H1 (cell line): ENCODE data around the gene CACNA2D1. TPM values are rescaled to one million over a fixed set of nuclear protein-coding genes. Genes with fewer than 3 reads are reported as not detected.

Source experiments
- CTCF ChIA-PET: fragments of 300-600 bp; sonication (Branson Sonifier 250); formaldehyde crosslinking; loops from one replicate; lab custom pipeline; 2021; ENCODE audit not compliant: partially characterized antibody; lab: Charles Lee
- POLR2A ChIA-PET: fragments of 300-600 bp; sonication (Branson Sonifier 250); formaldehyde crosslinking; loops from one replicate; lab custom pipeline; 2021; ENCODE audit warnings: inconsistent platforms; ENCODE audit not compliant: partially characterized antibody; lab: Charles Lee
- DNase-seq, 2 experiments: peaks; one replicate each; pipeline versions ENCODE4 v3.0.0 to v3.0.0-alpha.2; 2010 to 2022; ENCODE audit warnings: low spot score in 2 of 2, low read depth in 1 of 2, mixed read lengths in 1 of 2
- FAIRE-seq: peaks from 2 replicates; lab custom pipeline; 2011; peaks lifted over from hg19 to GRCh38; lab: Jason Lieb, UNC
- H2AFZ ChIP-seq: 2 replicates; pipeline ENCODE4 v1.8.1; 2012; ENCODE audit warnings: low read length, inconsistent platforms
- H2AK5ac ChIP-seq: 2 replicates; pipeline ENCODE4 v1.6.1; 2013; ENCODE audit warnings: low read depth, low read length
- H2BK120ac ChIP-seq: replicated peaks from 2 replicates; pipeline ENCODE3; 2013; ENCODE audit warnings: low read depth, low read length, inconsistent platforms
- H2BK12ac ChIP-seq: 2 replicates; pipeline ENCODE4 v1.6.1; 2013; ENCODE audit warnings: low read depth, low read length
- H2BK15ac ChIP-seq: 2 replicates; pipeline ENCODE4 v1.6.1; 2013; ENCODE audit warnings: low read length
- H2BK20ac ChIP-seq: 2 replicates; pipeline ENCODE4 v1.6.1; 2013; ENCODE audit warnings: low read length
- H2BK5ac ChIP-seq: 2 replicates; pipeline ENCODE4 v1.6.1; 2013; ENCODE audit warnings: low read depth, low read length
- H3K14ac ChIP-seq: 2 replicates; pipeline ENCODE4 v1.6.1; 2013; ENCODE audit warnings: inconsistent platforms; ENCODE audit not compliant: insufficient read length
- H3K18ac ChIP-seq: 2 replicates; pipeline ENCODE4 v1.6.1; 2013; ENCODE audit warnings: low read length; ENCODE audit errors: extremely low read depth
- H3K23ac ChIP-seq: 2 replicates; pipeline ENCODE4 v1.6.1; 2013; ENCODE audit warnings: inconsistent platforms; ENCODE audit not compliant: insufficient read length
- H3K23me2 ChIP-seq: 2 replicates; pipeline ENCODE4 v1.6.1; 2013; ENCODE audit warnings: low read depth, low read length
- H3K27ac ChIP-seq: 2 replicates; pipeline ENCODE4 v1.6.1; 2011; ENCODE audit warnings: low read depth, low read length, inconsistent platforms
- H3K27me3 ChIP-seq, 4 experiments: replicated peaks in 1 of 4; 1 replicate in 1 of 4; 2 replicates in 3 of 4; pipeline versions ENCODE4 v1.6.1 to v1.8.1; 2011 to 2013; ENCODE audit warnings: low read length in 3 of 4, mild to moderate bottlenecking in 3 of 4, inconsistent platforms in 2 of 4, mixed read lengths in 2 of 4, moderate library complexity in 1 of 4; ENCODE audit not compliant: control insufficient read depth in 3 of 4, insufficient read depth in 3 of 4; ENCODE audit errors: extremely low read depth in 1 of 4
- H3K36me3 ChIP-seq, 4 experiments: 2 replicates each; pipeline versions ENCODE4 v1.6.1 to v1.8.1; 2011 to 2013; ENCODE audit warnings: mild to moderate bottlenecking in 4 of 4, low read length in 3 of 4, moderate library complexity in 2 of 4, control low read depth in 1 of 4, inconsistent platforms in 1 of 4; ENCODE audit not compliant: insufficient read depth in 4 of 4, control insufficient read depth in 2 of 4
- H3K4ac ChIP-seq: replicated peaks from 2 replicates; pipeline ENCODE3; 2013; ENCODE audit warnings: low read length, low read depth, mixed read lengths, inconsistent platforms; ENCODE audit not compliant: insufficient read length
- H3K4me1 ChIP-seq, 4 experiments: replicated peaks in 1 of 4; 1 replicate in 1 of 4; 2 replicates in 3 of 4; pipeline versions ENCODE4 v1.6.1 to v1.8.1; 2011 to 2013; ENCODE audit warnings: low read length in 3 of 4, inconsistent platforms in 2 of 4, mixed read lengths in 1 of 4; ENCODE audit not compliant: insufficient read depth in 4 of 4, control insufficient read depth in 3 of 4
- H3K4me2 ChIP-seq, 2 experiments: 2 replicates each; pipeline versions ENCODE4 v1.6.1 to v1.8.1; 2011 to 2013; ENCODE audit warnings: low read depth in 2 of 2, low read length in 2 of 2, control low read depth in 1 of 2, inconsistent platforms in 1 of 2, mild to moderate bottlenecking in 1 of 2; ENCODE audit not compliant: insufficient read depth in 1 of 2
- H3K4me3 ChIP-seq, 4 experiments: fragments of 200-600, 300-600 bp in 1 of 4; sonication (generic), shearing (Covaris generic), sonication (Bioruptor Twin) in 1 of 4; 2 replicates each; pipeline versions ENCODE4 v1.5.1 to v1.8.1; 2011 to 2016; ENCODE audit warnings: low read length in 4 of 4, low read depth in 3 of 4, control low read depth in 2 of 4, inconsistent platforms in 2 of 4, mild to moderate bottlenecking in 2 of 4, mixed read lengths in 1 of 4, moderate library complexity in 1 of 4; ENCODE audit not compliant: insufficient read depth in 2 of 4; ENCODE audit errors: extremely low read depth in 1 of 4
- H3K56ac ChIP-seq: replicated peaks from 2 replicates; pipeline ENCODE3; 2013; ENCODE audit warnings: low read depth, mild to moderate bottlenecking, mixed read lengths, low read length, inconsistent platforms; ENCODE audit not compliant: insufficient read length
- H3K79me1 ChIP-seq: 2 replicates; pipeline ENCODE4 v1.6.1; 2013; ENCODE audit warnings: low read depth, low read length, control low read depth
- H3K79me2 ChIP-seq, 2 experiments: 2 replicates each; pipeline versions ENCODE4 v1.6.1 to v1.8.1; 2012 to 2013; ENCODE audit warnings: low read length in 2 of 2, mild to moderate bottlenecking in 2 of 2, inconsistent platforms in 1 of 2; ENCODE audit not compliant: insufficient read depth in 2 of 2, control insufficient read depth in 1 of 2
- H3K9ac ChIP-seq, 4 experiments: replicated peaks in 1 of 4; 1 replicate in 1 of 4; 2 replicates in 3 of 4; pipeline versions ENCODE4 v1.6.1 to v1.8.1; 2011 to 2013; ENCODE audit warnings: low read depth in 3 of 4, low read length in 3 of 4, control low read depth in 2 of 4, mild to moderate bottlenecking in 2 of 4, moderate library complexity in 2 of 4, inconsistent platforms in 1 of 4; ENCODE audit errors: extremely low read depth in 1 of 4
- H3K9me3 ChIP-seq, 2 experiments: 2 replicates each; pipeline versions ENCODE4 v1.6.1 to v1.8.1; 2012 to 2013; ENCODE audit warnings: mild to moderate bottlenecking in 2 of 2, moderate library complexity in 2 of 2, control low read depth in 1 of 2, inconsistent platforms in 1 of 2, low read depth in 1 of 2, low read length in 1 of 2, mixed read lengths in 1 of 2; ENCODE audit not compliant: insufficient read depth in 2 of 2
- H4K20me1 ChIP-seq, 2 experiments: replicated peaks in 1 of 2; 2 replicates each; pipeline versions ENCODE3 to v1.8.1; 2011 to 2013; ENCODE audit warnings: inconsistent platforms in 2 of 2, low read length in 2 of 2, mild to moderate bottlenecking in 1 of 2; ENCODE audit not compliant: insufficient read depth in 2 of 2, control insufficient read depth in 1 of 2
- H4K5ac ChIP-seq: 2 replicates; pipeline ENCODE4 v1.6.1; 2013; ENCODE audit warnings: low read length, low read depth, mixed read lengths, inconsistent platforms; ENCODE audit not compliant: insufficient read length
- H4K8ac ChIP-seq: 2 replicates; pipeline ENCODE4 v1.8.0; 2013; ENCODE audit warnings: mild to moderate bottlenecking, moderate library complexity, low read length, inconsistent platforms; ENCODE audit not compliant: insufficient read depth; ENCODE audit errors: extremely low read depth
- H4K91ac ChIP-seq: replicated peaks from 2 replicates; pipeline ENCODE3; 2013; ENCODE audit warnings: low read length, mixed read lengths, inconsistent platforms; ENCODE audit not compliant: insufficient read length
- BCL11A ChIP-seq, 2 experiments: IDR thresholded peaks; one replicate each; pipeline ENCODE4 v1.6.1; 2011; ENCODE audit warnings: low read depth in 2 of 2, low read length in 2 of 2, mild to moderate bottlenecking in 2 of 2
- CBX8 ChIP-seq: fragments of 300-800, 300-1000 bp; sonication (generic); IDR thresholded peaks from 2 replicates; pipeline ENCODE4 v1.7.1; 2016; ENCODE audit warnings: low read depth, low read length, borderline replicate concordance
- HDAC6 ChIP-seq: IDR thresholded peaks from one replicate; pipeline ENCODE4 v1.7.1; 2012; ENCODE audit warnings: low read depth, mild to moderate bottlenecking, inconsistent platforms, low read length, moderate library complexity
- KDM4A ChIP-seq: IDR thresholded peaks from one replicate; pipeline ENCODE4 v1.7.1; 2012; ENCODE audit warnings: low read depth, mild to moderate bottlenecking, moderate library complexity, low read length, inconsistent platforms; ENCODE audit not compliant: severe bottlenecking
- RFX5 ChIP-seq: IDR thresholded peaks from 2 replicates; pipeline ENCODE4 v1.6.1; 2011; ENCODE audit warnings: low read depth, low read length, improper control_type of control experiment, borderline replicate concordance
- SIN3A ChIP-seq, 2 experiments: IDR thresholded peaks in 1 of 2; conservative IDR thresholded peaks in 1 of 2; 2 replicates each; pipeline ENCODE4 v1.6.1; 2011 to 2012; ENCODE audit warnings: low read length in 2 of 2, improper control_type of control experiment in 1 of 2, low read depth in 1 of 2, mild to moderate bottlenecking in 1 of 2
- TBP ChIP-seq: IDR thresholded peaks from 2 replicates; pipeline ENCODE4 v1.6.1; 2011; ENCODE audit warnings: low read depth, low read length, improper control_type of control experiment
- YY1 ChIP-seq: IDR thresholded peaks from 2 replicates; pipeline ENCODE4 v1.6.1; 2011; ENCODE audit warnings: low read depth, mild to moderate bottlenecking, low read length
- WGBS, 2 experiments: shearing (Covaris generic) in 1 of 2; methylation state at CpG; one replicate each; pipeline versions ENCODE4 v1.1.6 to v1.1.7; 2013 to 2015; ENCODE audit warnings: low lambda C conversion rate in 2 of 2, mixed read lengths in 2 of 2, inconsistent platforms in 1 of 2, low coverage in 1 of 2, missing lambda C conversion rate in 1 of 2; ENCODE audit not compliant: insufficient replicate concordance in 2 of 2, insufficient coverage in 1 of 2, insufficient read length in 1 of 2; ENCODE audit errors: extremely low coverage in 1 of 2, missing lambda C conversion rate in 1 of 2; 5-methylcytosine and 5-hydroxymethylcytosine counted together
- polyA plus RNA-seq, 7 experiments: library from polyadenylated mRNA; depleted of rRNA in 3 of 7; stranded (reverse) in 5 of 7; unstranded in 2 of 7; fragments of >200 nt in 5 of 7; fragments of 200-250 nt in 2 of 7; gene quantifications; 1 replicate in 5 of 7; 2 replicates in 1 of 7; 4 replicates in 1 of 7; pipeline versions ENCODE4 v1.2.1 to v1.2.3, GENCODE V29; 2011 to 2013; ENCODE audit warnings: missing spikeins in 2 of 7, mixed read lengths in 2 of 7
- total RNA-seq: library from RNA; stranded (reverse); fragmentation: NEBNext Ultra II Directional; extraction: Animal tissue kit (Norgen Biotek cat#: 25700); gene quantifications from 2 replicates; pipeline ENCODE4 v1.2.1, GENCODE V29; 2021
- TF ChIP-seq, protein P1 (sequence below), 3 experiments: IDR thresholded peaks; 1 replicate in 2 of 3; 2 replicates in 1 of 3; pipeline versions ENCODE4 v1.5.1 to v1.6.1; 2011; ENCODE audit warnings: low read length in 3 of 3, mild to moderate bottlenecking in 3 of 3, inconsistent platforms in 2 of 3, low read depth in 1 of 3, moderate library complexity in 1 of 3; ENCODE audit not compliant: insufficient read depth in 1 of 3; ENCODE audit errors: control extremely low read depth in 1 of 3
- TF ChIP-seq, protein P2 (sequence below): IDR thresholded peaks from 2 replicates; pipeline ENCODE4 v1.6.1; 2011; ENCODE audit warnings: low read length, improper control_type of control experiment

CACNA2D1 gene
- total and polyA plus RNA-seq, 2 of the 8 experiments (the other 6 are each of a cell fraction or from before 2014, with no cell fraction given) = 4.3 to 27.3 TPM

DNA sequence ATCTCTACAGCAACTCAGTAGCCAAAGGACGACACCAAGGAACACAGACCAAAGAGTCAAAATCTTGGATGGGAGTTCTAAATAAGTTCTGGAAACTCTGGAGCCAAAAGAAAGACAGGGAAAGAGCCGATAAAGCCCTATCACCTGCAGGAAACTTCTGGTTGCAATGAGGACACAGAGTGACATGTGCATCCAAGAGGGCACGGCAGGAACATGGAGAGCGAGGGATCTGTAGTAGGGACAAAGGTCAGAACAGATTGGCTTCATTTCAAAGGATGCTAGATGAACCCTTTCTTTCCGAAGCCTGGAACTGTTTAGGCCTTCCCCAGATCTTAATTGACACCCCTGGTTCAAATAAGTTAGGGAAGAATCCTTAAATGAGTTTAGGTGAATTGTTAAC lies 39.5 kb downstream of the CACNA2D1 start:
- Histone ChIP-seq H2BK5ac (no peak overlapping the region), H4K20me1 (no peaks in the 10 kb centered on the region), H3K23me2 (no peaks in the 10 kb centered on the region), H3K9me3 (no peaks in the 10 kb centered on the region; a peak in 1 of 4 replicates), H3K27me3 (no peaks in the 10 kb centered on the region), H4K5ac (no peak overlapping the region), H3K23ac (no peak overlapping the region), H2BK20ac (no peak overlapping the region), H3K4me3 (no peak overlapping the region), H2BK15ac (no peak overlapping the region), H3K4me1 (no peaks in the 10 kb centered on the region), H2AK5ac (no peak overlapping the region), H3K4ac (no peak overlapping the region), H3K79me2 (no peaks in the 10 kb centered on the region; a peak in 1 of 4 replicates), H3K27ac (no peak overlapping the region), H3K9ac (no peak overlapping the region), H3K56ac (no peak overlapping the region), H3K4me2 (no peak overlapping the region), H2BK12ac (no peak overlapping the region), H3K36me3 (no peaks in the 10 kb centered on the region), H2AFZ (no peak overlapping the region), H2BK120ac (no peak overlapping the region), H3K79me1 (no peaks in the 10 kb centered on the region), H4K8ac (no peak overlapping the region), H3K14ac (no peak overlapping the region), H4K91ac (no peak overlapping the region), H3K18ac (no peak overlapping the region)
- ChIA-PET POLR2A (no interaction called here), CTCF (no interaction called here)
- DNase-seq (no peak), FAIRE-seq (no peak)
- WGBS, 2 experiments = 93% methylated on average over 5 of the region's 5 CpGs; no CpG with 5 or more reads in 1 of the 2 experiments
- TF ChIP-seq, protein P1, sequence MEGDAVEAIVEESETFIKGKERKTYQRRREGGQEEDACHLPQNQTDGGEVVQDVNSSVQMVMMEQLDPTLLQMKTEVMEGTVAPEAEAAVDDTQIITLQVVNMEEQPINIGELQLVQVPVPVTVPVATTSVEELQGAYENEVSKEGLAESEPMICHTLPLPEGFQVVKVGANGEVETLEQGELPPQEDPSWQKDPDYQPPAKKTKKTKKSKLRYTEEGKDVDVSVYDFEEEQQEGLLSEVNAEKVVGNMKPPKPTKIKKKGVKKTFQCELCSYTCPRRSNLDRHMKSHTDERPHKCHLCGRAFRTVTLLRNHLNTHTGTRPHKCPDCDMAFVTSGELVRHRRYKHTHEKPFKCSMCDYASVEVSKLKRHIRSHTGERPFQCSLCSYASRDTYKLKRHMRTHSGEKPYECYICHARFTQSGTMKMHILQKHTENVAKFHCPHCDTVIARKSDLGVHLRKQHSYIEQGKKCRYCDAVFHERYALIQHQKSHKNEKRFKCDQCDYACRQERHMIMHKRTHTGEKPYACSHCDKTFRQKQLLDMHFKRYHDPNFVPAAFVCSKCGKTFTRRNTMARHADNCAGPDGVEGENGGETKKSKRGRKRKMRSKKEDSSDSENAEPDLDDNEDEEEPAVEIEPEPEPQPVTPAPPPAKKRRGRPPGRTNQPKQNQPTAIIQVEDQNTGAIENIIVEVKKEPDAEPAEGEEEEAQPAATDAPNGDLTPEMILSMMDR (IDR thresholded peaks at IDR 0.05; ENCODE audit: control extremely low read depth in 1 of 3, insufficient read depth in 1 of 3, low read depth in 1 of 3, low read length in 3 of 3) = no peak
- TF ChIP-seq RFX5 (no peak), YY1 (no peak), HDAC6 (no peak), KDM4A (no peak), SIN3A (conservative IDR thresholded peaks at IDR 0.05 in 1 of 2, IDR thresholded peaks at IDR 0.05 in 1 of 2; ENCODE audit: low read depth in 1 of 2, low read length in 2 of 2) (no peak), TBP (no peak), BCL11A (IDR thresholded peaks at IDR 0.05; ENCODE audit: low read depth in 2 of 2, low read length in 2 of 2) (no peak), CBX8 (no peak)
- TF ChIP-seq, protein P2, sequence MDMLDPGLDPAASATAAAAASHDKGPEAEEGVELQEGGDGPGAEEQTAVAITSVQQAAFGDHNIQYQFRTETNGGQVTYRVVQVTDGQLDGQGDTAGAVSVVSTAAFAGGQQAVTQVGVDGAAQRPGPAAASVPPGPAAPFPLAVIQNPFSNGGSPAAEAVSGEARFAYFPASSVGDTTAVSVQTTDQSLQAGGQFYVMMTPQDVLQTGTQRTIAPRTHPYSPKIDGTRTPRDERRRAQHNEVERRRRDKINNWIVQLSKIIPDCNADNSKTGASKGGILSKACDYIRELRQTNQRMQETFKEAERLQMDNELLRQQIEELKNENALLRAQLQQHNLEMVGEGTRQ = no peak
